ENCODE data around the gene LMCD1. TPM values are rescaled to one million over a fixed set of nuclear protein-coding genes. Genes with fewer than 3 reads are reported as not detected.

Gene LMCD1
- total RNA-seq, 2 experiments from 2014 or later = 2.1 to 2.2 TPM

DNA sequence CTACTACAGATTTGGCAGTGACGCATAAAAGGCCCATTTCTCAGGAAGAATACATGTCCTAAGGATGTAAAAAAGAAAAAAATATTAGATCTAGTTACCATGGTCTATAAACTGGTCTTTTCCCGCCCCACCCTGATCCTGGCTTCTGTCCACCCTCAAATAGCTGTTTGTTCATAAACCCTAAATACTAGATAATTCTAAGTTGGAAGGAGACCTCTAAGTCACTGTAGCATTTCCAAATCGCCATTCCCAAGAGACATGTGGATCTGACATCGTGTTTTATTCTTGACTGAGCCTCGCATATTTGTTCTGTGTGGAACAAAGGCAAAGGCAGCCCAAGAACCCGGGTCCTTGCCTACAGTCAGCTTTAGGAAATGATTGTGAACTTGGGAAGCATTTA is 49.0 kb downstream of the LMCD1 start:
- POLR2A ChIA-PET = no interaction called here
- CTCF ChIA-PET = no interaction called here
- Mint-ChIP-seq H3K36me3 (ENCODE audit: low read depth) (no peaks in the 10 kb centered on the region), H3K4me1 (ENCODE audit: low read depth) (no peaks in the 10 kb centered on the region), H3K27ac (no peak overlapping the region), H3K27me3 (no peaks in the 10 kb centered on the region), H3K4me3 (no peak overlapping the region), H3K9me3 (no peaks in the 10 kb centered on the region)
- DNase-seq (no peak), ATAC-seq (no peak)
- intact Hi-C loops (cut with micrococcal nuclease) = no loop called here
- no peak for TF ChIP-seq CTCF (IDR thresholded peaks at IDR 0.05)

- no peak for ATAC-seq
- no peak for DNase-seq
- intact Hi-C loops (cut with micrococcal nuclease) = no loop called here
- no peaks in the 10 kb centered on the region for H3K9me3 Mint-ChIP-seq
- TF ChIP-seq CTCF (IDR thresholded peaks at IDR 0.05) = no peak
- CTCF ChIA-PET = no interaction called here
- POLR2A ChIA-PET = no interaction called here
- no peaks in the 10 kb centered on the region for H3K27me3 Mint-ChIP-seq
- no peaks in the 10 kb centered on the region for H3K36me3 Mint-ChIP-seq (ENCODE audit: low read depth)
- H3K4me3 Mint-ChIP-seq = no peak overlapping the region
- no peaks in the 10 kb centered on the region for H3K4me1 Mint-ChIP-seq (ENCODE audit: low read depth)
- H3K27ac Mint-ChIP-seq = no peak overlapping the region
Observed at GRCh38 chr3:8552223-8552762, 50.7 kb downstream of the LMCD1 start.

GRCh38 chr3:8553405-8553804 is 51.8 kb downstream of the LMCD1 start:
- no peak overlapping the region for H3K4me3 Mint-ChIP-seq
- no peaks in the 10 kb centered on the region for H3K4me1 Mint-ChIP-seq (ENCODE audit: low read depth)
- DNase-seq (no peak), ATAC-seq (no peak)
- no peak for TF ChIP-seq CTCF (IDR thresholded peaks at IDR 0.05)
- ChIA-PET CTCF (no interaction called here), POLR2A (no interaction called here)
- H3K9me3 Mint-ChIP-seq = no peaks in the 10 kb centered on the region
- H3K27ac Mint-ChIP-seq = no peak overlapping the region
- H3K36me3 Mint-ChIP-seq (ENCODE audit: low read depth) = no peaks in the 10 kb centered on the region
- intact Hi-C loops (cut with micrococcal nuclease) = no loop called here
- H3K27me3 Mint-ChIP-seq = no peaks in the 10 kb centered on the region

DNA sequence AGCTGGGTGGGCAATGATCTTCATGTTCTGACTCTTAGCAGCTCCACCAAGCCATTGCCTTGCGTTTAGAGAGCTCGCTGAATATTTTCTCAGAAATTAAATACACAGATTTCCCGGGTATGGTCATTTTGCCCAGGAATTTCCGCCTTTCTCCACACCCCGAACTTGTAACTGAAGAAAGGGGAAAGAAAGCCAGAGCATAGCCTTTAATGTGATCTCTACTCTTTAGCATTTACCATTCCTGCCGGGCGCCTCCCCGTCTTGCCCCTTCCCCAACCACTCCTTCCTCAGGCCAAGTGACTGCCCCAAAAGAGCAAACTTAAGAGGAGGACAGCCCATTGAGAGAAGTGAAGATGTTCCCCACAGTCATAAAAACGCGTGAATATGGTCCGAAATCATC is 53.1 kb downstream of the LMCD1 start:
- intact Hi-C loops (cut with micrococcal nuclease) = no loop called here
- no peak for ATAC-seq
- H3K36me3 Mint-ChIP-seq (ENCODE audit: low read depth) = no peaks in the 10 kb centered on the region
- DNase-seq = no peak
- H3K4me1 Mint-ChIP-seq (ENCODE audit: low read depth) = no peaks in the 10 kb centered on the region
- TF ChIP-seq CTCF (IDR thresholded peaks at IDR 0.05) = no peak
- no peak overlapping the region for H3K4me3 Mint-ChIP-seq
- POLR2A ChIA-PET = no interaction called here
- CTCF ChIA-PET = no interaction called here
- no peak overlapping the region for H3K27ac Mint-ChIP-seq
- H3K9me3 Mint-ChIP-seq = no peaks in the 10 kb centered on the region
- no peaks in the 10 kb centered on the region for H3K27me3 Mint-ChIP-seq

DNA sequence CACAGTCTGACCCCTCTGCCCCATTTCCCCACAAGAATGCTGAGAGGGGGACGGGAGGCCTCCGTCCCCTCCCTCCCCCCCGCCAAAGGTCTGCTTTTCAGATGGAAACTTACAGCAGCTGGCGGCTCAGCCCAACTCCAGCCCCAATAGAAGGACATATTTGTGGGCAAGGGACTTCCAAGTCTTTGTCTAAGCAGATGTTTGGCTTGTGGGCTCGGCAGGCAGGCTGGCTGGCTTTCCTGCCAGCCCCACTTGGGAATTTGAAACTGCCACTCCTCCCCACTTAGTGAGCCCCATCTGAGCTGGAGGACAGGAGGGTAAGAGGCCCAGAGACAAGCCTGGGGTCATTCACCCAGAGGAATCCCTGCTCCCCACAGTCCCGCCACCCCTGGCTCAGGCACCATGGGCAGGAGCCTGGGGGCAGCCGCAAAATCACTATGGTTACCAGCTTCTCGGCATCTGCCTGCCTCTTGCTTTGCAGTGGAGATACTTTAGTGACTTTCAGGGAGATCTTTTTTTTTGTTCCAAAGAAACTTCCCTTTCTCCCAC is 53.6 kb downstream of the LMCD1 start:
- POLR2A ChIA-PET = no interaction called here
- intact Hi-C loops (cut with micrococcal nuclease) = no loop called here

More for the DNA sequence above, 53.6 kb downstream of the LMCD1 start:
- no peak for ATAC-seq
- no peak for DNase-seq
- Mint-ChIP-seq H3K27me3 (no peaks in the 10 kb centered on the region), H3K36me3 (ENCODE audit: low read depth) (no peaks in the 10 kb centered on the region), H3K4me1 (ENCODE audit: low read depth) (no peaks in the 10 kb centered on the region), H3K9me3 (no peaks in the 10 kb centered on the region), H3K27ac (no peak overlapping the region), H3K4me3 (no peak overlapping the region)
- TF ChIP-seq CTCF (IDR thresholded peaks at IDR 0.05) = no peak
- CTCF ChIA-PET = no interaction called here
